ENCODE measurements around the gene CMIP. TPM values are rescaled to one million over a fixed set of nuclear protein-coding genes. Genes with fewer than 3 reads are reported as not detected.

The CMIP gene
- total RNA-seq, 1 experiment from 2014 or later = 25.7 TPM

- no TSS peak for BruUV-seq (replicated peaks)
- ChIA-PET CTCF (no interaction called here), POLR2A (ENCODE audit: unreplicated experiment) (no interaction called here)
- Histone ChIP-seq H3K79me2 (ENCODE audit: low read length) (peaks cover 83% of the 10 kb centered on the region), H3K9me2 (replicated peaks; ENCODE audit: low read length) (no peaks in the 10 kb centered on the region), H3K4me1 (ENCODE audit: insufficient read depth, low read length) (peaks cover 48% of the 10 kb centered on the region), H3K9me3 (ENCODE audit: low read length) (no peaks in the 10 kb centered on the region), H3K4me3 (ENCODE audit: low read length) (no peak overlapping the region), H3K27ac (ENCODE audit: low read length) (no peak overlapping the region), H3K4me2 (ENCODE audit: low read length) (no peak overlapping the region), H3K36me3 (ENCODE audit: low read depth, low read length) (no peaks in the 10 kb centered on the region; the same call in 1 of the 2 replicates), H3K9ac (ENCODE audit: low read length) (no peak overlapping the region), H3K27me3 (ENCODE audit: low read length) (no peaks in the 10 kb centered on the region), H4K20me1 (ENCODE audit: low read length) (no peaks in the 10 kb centered on the region), H3F3A (ENCODE audit: low read length, unreplicated experiment) (peaks cover 6% of the 10 kb centered on the region), H2AFZ (ENCODE audit: low read length) (no peak overlapping the region)
- TF ChIP-seq CTCF (conservative IDR thresholded peaks at IDR 0.05; ENCODE audit: low read depth, low read length) = peak; percentile 10; the same call in 1 of the 2 replicates
- TF ChIP-seq EZH2phosphoT487 (IDR thresholded peaks at IDR 0.05; ENCODE audit: borderline replicate concordance, low read length) = no peak
- no peak for ATAC-seq
- no peak for DNase-seq
- intact Hi-C loops (cut with micrococcal nuclease) = no loop called here
These were observed 53.1 kb downstream of the CMIP start for GRCh38 chr16:81497690-81498089.

- intact Hi-C loops (cut with micrococcal nuclease) = no loop called here
- Histone ChIP-seq H3K9me3 (ENCODE audit: low read length) (no peaks in the 10 kb centered on the region), H3K4me1 (ENCODE audit: insufficient read depth, low read length) (peaks cover 45% of the 10 kb centered on the region), H3K27ac (ENCODE audit: low read length) (no peak overlapping the region), H3F3A (ENCODE audit: low read length, unreplicated experiment) (no peaks in the 10 kb centered on the region), H3K36me3 (ENCODE audit: low read depth, low read length) (no peaks in the 10 kb centered on the region; the same call in 1 of the 2 replicates), H3K9me2 (replicated peaks; ENCODE audit: low read length) (no peaks in the 10 kb centered on the region), H4K20me1 (ENCODE audit: low read length) (no peaks in the 10 kb centered on the region), H3K79me2 (ENCODE audit: low read length) (peaks cover 87% of the 10 kb centered on the region), H3K4me3 (ENCODE audit: low read length) (no peak overlapping the region), H3K27me3 (ENCODE audit: low read length) (no peaks in the 10 kb centered on the region), H3K4me2 (ENCODE audit: low read length) (no peak overlapping the region), H2AFZ (ENCODE audit: low read length) (no peak overlapping the region), H3K9ac (ENCODE audit: low read length) (no peak overlapping the region)
- ATAC-seq (no peak), DNase-seq (no peak)
- BruUV-seq (replicated peaks) = no TSS peak
- ChIA-PET CTCF (no interaction called here), POLR2A (ENCODE audit: unreplicated experiment) (no interaction called here)
- TF ChIP-seq CTCF (conservative IDR thresholded peaks at IDR 0.05; ENCODE audit: low read depth, low read length) = no peak
- TF ChIP-seq EZH2 (IDR thresholded peaks at IDR 0.05; ENCODE audit: low read length, unreplicated experiment) = no peak
- TF ChIP-seq EZH2phosphoT487 (IDR thresholded peaks at IDR 0.05; ENCODE audit: borderline replicate concordance, low read length) = no peak
These were observed 53.7 kb downstream of the CMIP start for GRCh38 chr16:81498351-81498750.

GRCh38 chr16:81499576-81500380, 55.2 kb downstream of the CMIP start:
- Histone ChIP-seq H3K27me3 (ENCODE audit: low read length) (no peaks in the 10 kb centered on the region), H3K79me2 (ENCODE audit: low read length) (peaks cover 92% of the 10 kb centered on the region), H3K4me3 (ENCODE audit: low read length) (no peak overlapping the region), H3K9me3 (ENCODE audit: low read length) (no peaks in the 10 kb centered on the region), H3K9me2 (replicated peaks; ENCODE audit: low read length) (no peaks in the 10 kb centered on the region), H3K36me3 (ENCODE audit: low read depth, low read length) (no peaks in the 10 kb centered on the region; the same call in 1 of the 2 replicates), H3K4me1 (ENCODE audit: insufficient read depth, low read length) (peaks cover 32% of the 10 kb centered on the region), H3K9ac (ENCODE audit: low read length) (peak overlapping the region; percentile 25; the same call in 1 of the 2 replicates), H3K27ac (ENCODE audit: low read length) (peak overlapping the region; percentile 96), H4K20me1 (ENCODE audit: low read length) (no peaks in the 10 kb centered on the region), H2AFZ (ENCODE audit: low read length) (no peak overlapping the region), H3K4me2 (ENCODE audit: low read length) (no peak overlapping the region), H3F3A (ENCODE audit: low read length, unreplicated experiment) (no peaks in the 10 kb centered on the region)
- POLR2A ChIA-PET (ENCODE audit: unreplicated experiment) = no interaction called here
- BruUV-seq (replicated peaks) = no TSS peak
- CTCF ChIA-PET = no interaction called here
- ATAC-seq (no peak), DNase-seq (no peak)
- TF ChIP-seq CTCF (conservative IDR thresholded peaks at IDR 0.05; ENCODE audit: low read depth, low read length) = no peak
- TF ChIP-seq EZH2phosphoT487 (IDR thresholded peaks at IDR 0.05; ENCODE audit: borderline replicate concordance, low read length) = no peak
- intact Hi-C loops (cut with micrococcal nuclease) = loop anchor here (5.0 kb wide), 1 partner anchor 52 kb away; no protein-coding TSS in a partner anchor
